Measurements from ENCODE around the gene PDCD1LG2. TPM values are rescaled to one million over a fixed set of nuclear protein-coding genes. Genes with fewer than 3 reads are reported as not detected.

PDCD1LG2 gene
- total RNA-seq, 6 donors from 2014 or later: 1.0 to 10.6 (median 3.2) TPM

DNA sequence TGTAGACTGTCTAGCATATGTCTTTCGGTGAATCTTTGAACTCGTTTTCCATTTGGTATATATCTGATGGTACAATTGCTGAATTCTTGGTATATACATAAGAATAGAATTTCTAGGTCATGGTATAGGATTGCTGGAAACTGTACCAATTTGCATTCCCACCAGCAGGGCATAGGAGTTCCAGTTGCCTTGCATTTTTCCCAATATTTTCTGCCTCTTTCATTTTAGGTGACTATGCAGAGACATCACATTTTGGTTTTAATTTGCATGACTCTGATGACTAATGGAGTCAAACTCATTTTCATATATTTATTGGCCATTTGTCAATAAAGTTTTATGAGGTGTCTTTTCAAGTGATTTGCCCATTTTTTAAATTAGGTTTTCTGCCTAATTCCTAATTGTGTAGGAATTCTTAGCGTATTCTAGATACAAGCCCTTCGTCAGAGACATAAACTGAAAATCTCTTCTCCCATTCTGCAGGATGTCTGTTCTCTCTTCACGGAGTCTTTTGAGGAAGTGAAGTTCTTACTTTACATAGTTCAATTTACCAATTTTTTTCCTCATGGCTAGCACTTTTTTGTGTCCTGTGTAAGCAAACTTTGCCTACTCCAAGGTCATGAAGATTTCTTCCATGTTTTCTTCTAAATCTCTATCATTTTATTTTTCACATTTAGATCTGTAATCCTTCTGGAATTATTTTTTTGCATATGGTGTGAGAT, 28.9 kb upstream of the PDCD1LG2 start:
- DNase-seq (no peak), ATAC-seq (ENCODE audit: low FRiP score in 2 of 2) (no peak)
- H3K36me3 ChIP-seq: no peaks in the 10 kb centered on the region
- H3K27ac ChIP-seq: no peak overlapping the region
- H3K4me3 ChIP-seq: no peak overlapping the region
- no peaks in the 10 kb centered on the region for H3K4me1 ChIP-seq
- 80 to 85% methylated on average over 5 of the region's 5 CpGs for WGBS, 2 donors
- H3K9me3 ChIP-seq: no peaks in the 10 kb centered on the region
- TF ChIP-seq POLR2A (IDR thresholded peaks at IDR 0.05): no peak
- TF ChIP-seq EP300 (IDR thresholded peaks at IDR 0.05): no peak
- TF ChIP-seq, protein P1, sequence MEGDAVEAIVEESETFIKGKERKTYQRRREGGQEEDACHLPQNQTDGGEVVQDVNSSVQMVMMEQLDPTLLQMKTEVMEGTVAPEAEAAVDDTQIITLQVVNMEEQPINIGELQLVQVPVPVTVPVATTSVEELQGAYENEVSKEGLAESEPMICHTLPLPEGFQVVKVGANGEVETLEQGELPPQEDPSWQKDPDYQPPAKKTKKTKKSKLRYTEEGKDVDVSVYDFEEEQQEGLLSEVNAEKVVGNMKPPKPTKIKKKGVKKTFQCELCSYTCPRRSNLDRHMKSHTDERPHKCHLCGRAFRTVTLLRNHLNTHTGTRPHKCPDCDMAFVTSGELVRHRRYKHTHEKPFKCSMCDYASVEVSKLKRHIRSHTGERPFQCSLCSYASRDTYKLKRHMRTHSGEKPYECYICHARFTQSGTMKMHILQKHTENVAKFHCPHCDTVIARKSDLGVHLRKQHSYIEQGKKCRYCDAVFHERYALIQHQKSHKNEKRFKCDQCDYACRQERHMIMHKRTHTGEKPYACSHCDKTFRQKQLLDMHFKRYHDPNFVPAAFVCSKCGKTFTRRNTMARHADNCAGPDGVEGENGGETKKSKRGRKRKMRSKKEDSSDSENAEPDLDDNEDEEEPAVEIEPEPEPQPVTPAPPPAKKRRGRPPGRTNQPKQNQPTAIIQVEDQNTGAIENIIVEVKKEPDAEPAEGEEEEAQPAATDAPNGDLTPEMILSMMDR (IDR thresholded peaks at IDR 0.05): no peak
- no peak for TF ChIP-seq POLR2AphosphoS5 (IDR thresholded peaks at IDR 0.05)
- no peaks in the 10 kb centered on the region for H3K27me3 ChIP-seq

DNA sequence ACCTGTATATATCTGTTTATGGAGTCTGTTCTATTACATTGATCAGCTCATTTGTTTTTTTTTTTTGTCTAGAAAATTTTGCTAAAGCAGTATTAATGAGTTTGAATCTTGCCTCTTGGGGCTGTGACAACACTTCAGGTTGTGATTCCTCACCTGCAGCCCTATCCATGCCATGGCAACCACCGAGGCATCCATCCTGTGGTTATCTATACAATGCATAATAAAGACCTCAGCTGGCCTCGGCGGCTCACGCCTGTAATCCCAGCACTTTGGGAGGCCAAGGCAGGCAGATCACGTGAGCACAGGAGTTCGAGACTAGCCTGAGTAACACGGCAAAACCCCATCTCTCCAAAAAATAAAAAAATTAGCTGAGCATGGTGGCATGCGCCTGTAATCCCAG, 28.1 kb upstream of the PDCD1LG2 start:
- ATAC-seq (ENCODE audit: low FRiP score in 2 of 2) (no peak), DNase-seq (peak in 1 of 2 donors; percentile 8)
- no peaks in the 10 kb centered on the region for H3K27me3 ChIP-seq
- H3K36me3 ChIP-seq: no peaks in the 10 kb centered on the region
- 93 to 94% methylated on average over 8 of the region's 8 CpGs for WGBS, 2 donors
- TF ChIP-seq EP300 (IDR thresholded peaks at IDR 0.05): no peak
- no peak for TF ChIP-seq POLR2AphosphoS5 (IDR thresholded peaks at IDR 0.05)
- TF ChIP-seq POLR2A (IDR thresholded peaks at IDR 0.05): no peak
- TF ChIP-seq, protein P1 (IDR thresholded peaks at IDR 0.05): no peak
- H3K9me3 ChIP-seq: no peaks in the 10 kb centered on the region
- H3K4me1 ChIP-seq: no peaks in the 10 kb centered on the region
- no peak overlapping the region for H3K4me3 ChIP-seq
- H3K27ac ChIP-seq: no peak overlapping the region

DNA sequence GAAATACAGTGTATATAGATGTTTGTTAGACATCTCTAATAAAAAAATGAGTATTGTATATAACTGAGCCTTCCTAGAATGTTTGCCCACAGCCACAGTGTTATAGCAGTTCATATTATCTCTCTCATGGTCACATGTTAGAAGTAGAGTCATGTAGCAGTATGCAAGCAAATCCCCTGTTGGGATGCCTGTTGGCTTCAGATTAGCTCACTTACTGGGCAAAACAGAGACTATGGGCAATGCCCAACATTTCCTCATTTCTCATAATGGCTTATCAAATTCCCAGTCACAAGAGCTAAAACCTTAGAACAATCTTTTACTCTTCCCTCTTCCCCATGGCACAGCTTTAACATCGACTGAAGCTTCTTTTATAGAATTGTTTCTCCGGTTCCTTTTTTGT, 27.0 kb upstream of the PDCD1LG2 start:
- H3K36me3 ChIP-seq: no peaks in the 10 kb centered on the region
- ATAC-seq (ENCODE audit: low FRiP score in 2 of 2): no peak
- H3K4me1 ChIP-seq: peaks cover 0 to 4% (median 0%) of the 10 kb centered on the region in 4 donors
- no peaks in the 10 kb centered on the region for H3K9me3 ChIP-seq
- no peak overlapping the region for H3K27ac ChIP-seq
- WGBS, 2 donors: 94 to 95% methylated on average over 2 of the region's 2 CpGs
- no peak for DNase-seq
- H3K27me3 ChIP-seq: no peaks in the 10 kb centered on the region
- no peak for TF ChIP-seq POLR2A (IDR thresholded peaks at IDR 0.05)
- TF ChIP-seq, protein P1 (IDR thresholded peaks at IDR 0.05): no peak
- no peak for TF ChIP-seq EP300 (IDR thresholded peaks at IDR 0.05)
- no peak for TF ChIP-seq POLR2AphosphoS5 (IDR thresholded peaks at IDR 0.05)
- no peak overlapping the region for H3K4me3 ChIP-seq

DNA sequence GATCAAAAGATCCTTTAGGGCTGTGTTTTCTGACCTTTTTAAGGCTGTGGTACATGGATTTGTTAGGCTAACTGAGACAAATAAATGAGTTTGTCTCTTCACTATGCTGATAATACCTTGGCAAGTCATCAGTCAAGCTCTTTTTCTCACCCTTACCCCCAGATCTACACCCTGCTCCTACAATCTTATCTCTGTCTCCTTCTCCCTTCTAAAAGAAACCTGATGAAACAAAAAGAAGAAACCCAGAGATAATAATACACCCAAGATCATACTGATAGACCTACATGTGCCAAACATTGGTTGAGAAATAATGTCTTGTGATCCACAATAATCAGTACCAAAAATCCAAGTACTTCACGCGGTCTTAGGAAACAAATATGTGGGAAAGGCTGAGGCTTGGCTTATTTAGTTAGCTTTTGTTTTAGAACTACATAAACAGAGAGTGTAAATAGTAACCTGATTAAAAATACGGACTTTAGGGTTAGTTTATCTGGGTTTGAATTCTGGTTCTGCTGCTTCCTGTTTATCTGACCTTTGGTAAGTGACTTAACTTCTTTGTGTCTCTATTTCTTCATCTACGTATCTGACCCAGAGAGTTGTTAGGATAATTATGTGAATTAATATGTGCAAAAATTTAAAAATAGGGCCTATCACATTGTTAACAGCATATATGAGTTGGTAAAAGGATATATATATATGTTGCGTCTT, 24.8 kb upstream of the PDCD1LG2 start:
- no peak for ATAC-seq (ENCODE audit: low FRiP score in 2 of 2)
- no peak for DNase-seq
- no peak overlapping the region for H3K27ac ChIP-seq
- no peaks in the 10 kb centered on the region for H3K27me3 ChIP-seq
- no peaks in the 10 kb centered on the region for H3K36me3 ChIP-seq
- H3K9me3 ChIP-seq: no peaks in the 10 kb centered on the region
- TF ChIP-seq EP300 (IDR thresholded peaks at IDR 0.05): no peak
- TF ChIP-seq, protein P1 (IDR thresholded peaks at IDR 0.05): no peak
- TF ChIP-seq POLR2A (IDR thresholded peaks at IDR 0.05): no peak
- TF ChIP-seq POLR2AphosphoS5 (IDR thresholded peaks at IDR 0.05): no peak
- H3K4me3 ChIP-seq: no peak overlapping the region
- peaks cover 0 to 8% (median 0%) of the 10 kb centered on the region in 4 donors for H3K4me1 ChIP-seq
- WGBS, 2 donors: 70% methylated on average over 5 of the region's 5 CpGs

All from upper lobe of left lung (tissue), 6 donors.